ENCODE results near the gene TBR1. TPM values are rescaled to one million over a fixed set of nuclear protein-coding genes. Genes with fewer than 3 reads are reported as not detected.

The TBR1 gene
- total RNA-seq, 2 donors from 2014 or later, result 0.04 to 0.14 TPM

DNA sequence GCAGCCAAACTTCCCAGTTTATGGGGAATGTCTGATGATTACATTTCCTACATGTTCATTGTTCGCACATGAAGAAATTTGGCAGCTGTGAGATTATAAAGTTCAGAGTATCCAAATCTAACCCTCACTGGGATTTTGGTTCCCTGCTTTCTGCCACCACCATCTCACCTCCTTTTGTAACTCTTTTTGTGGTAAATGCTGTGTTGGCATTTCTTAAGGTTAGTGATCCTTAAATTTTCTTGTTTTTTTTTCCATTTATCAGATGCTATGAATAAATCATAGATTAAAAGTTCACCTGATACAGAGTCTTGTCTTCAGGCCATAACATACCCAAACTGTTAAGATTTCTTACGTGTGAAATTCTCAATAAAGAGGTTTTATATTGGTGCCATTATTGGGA lies 8.5 kb upstream of the TBR1 start:
- H3K36me3 Mint-ChIP-seq, result peaks cover under 1 to 5% of the 10 kb centered on the region in 2 donors
- no peak overlapping the region for H3K27ac Mint-ChIP-seq
- DNase-seq (ENCODE audit: low spot score in 2 of 2) (no peak), ATAC-seq (no peak)
- no peaks in the 10 kb centered on the region for H3K9me3 Mint-ChIP-seq

DNA sequence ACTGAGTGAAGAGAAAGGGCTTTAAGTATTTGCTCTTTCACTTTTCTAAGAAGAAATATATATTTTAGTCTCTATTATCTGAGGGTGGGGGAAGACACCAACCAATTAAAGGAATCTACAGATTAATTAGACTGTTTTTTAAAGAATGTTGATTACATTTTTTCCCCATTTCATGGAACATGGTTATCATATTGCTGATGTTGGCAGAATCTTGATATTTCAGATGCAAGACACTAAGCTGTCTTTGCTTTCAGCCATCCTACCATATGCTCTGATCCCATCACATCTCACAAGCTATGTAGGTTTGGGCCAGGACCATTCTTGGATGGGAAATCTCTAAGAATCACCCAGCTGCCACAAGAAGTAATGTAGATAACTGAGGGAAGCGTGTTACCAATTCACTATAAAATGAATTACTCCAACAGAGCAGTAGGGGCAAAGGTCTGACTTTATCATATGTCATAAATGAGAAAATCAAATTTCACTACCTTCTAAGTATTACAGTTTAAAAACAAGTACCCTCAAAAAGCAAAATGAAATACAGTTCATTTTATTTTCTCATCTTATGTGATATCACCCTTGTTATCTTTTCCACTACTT lies 6.7 kb upstream of the TBR1 start:
- no peak for ATAC-seq
- Mint-ChIP-seq H3K36me3 (no peaks in the 10 kb centered on the region), H3K9me3 (no peaks in the 10 kb centered on the region), H3K27ac (no peak overlapping the region)
- DNase-seq (ENCODE audit: low spot score in 2 of 2), result no peak

DNA sequence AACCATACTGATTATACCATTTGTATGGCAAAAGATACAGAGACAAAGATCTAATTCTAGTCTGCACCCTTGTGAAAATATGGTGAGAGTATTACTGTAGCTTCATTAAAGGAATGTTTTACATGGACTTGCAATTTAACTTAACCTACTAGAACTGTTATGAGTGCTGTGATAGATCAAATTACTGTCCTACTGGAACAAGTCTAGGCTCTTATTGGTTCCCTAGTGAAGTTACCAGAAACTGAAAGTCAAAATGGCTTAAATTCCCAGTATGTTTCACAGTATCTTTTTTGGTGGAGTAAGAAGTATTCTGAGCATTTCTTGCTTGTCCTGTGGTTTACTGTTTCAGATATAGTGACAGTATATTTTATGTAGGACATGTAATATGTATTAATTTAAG lies 3.8 kb upstream of the TBR1 start:
- Mint-ChIP-seq H3K27ac (no peak overlapping the region), H3K36me3 (peaks cover 0 to 10% of the 10 kb centered on the region in 2 donors), H3K9me3 (no peaks in the 10 kb centered on the region)
- ATAC-seq, result no peak
- DNase-seq (ENCODE audit: low spot score in 2 of 2), result no peak

- ATAC-seq, result peak; percentile 39 to 49
- Mint-ChIP-seq H3K27ac (peak overlapping the region in 1 of 2 donors; percentile 10), H3K36me3 (peaks cover 0 to 17% of the 10 kb centered on the region in 2 donors), H3K9me3 (no peaks in the 10 kb centered on the region)
- DNase-seq (ENCODE audit: low spot score in 2 of 2), result peak in 1 of 2 donors; percentile 22
Measured at GRCh38 chr2:161414042-161415033, 1.8 kb upstream of the TBR1 start.

- peak in 1 of 2 donors; percentile 31 for ATAC-seq
Measured at GRCh38 chr2:161415034-161415986, 787 bp upstream of the TBR1 start.

GRCh38 chr2:161416708-161417437 lies 776 bp downstream of the TBR1 start:
- no peaks in the 10 kb centered on the region for H3K9me3 Mint-ChIP-seq
- peaks cover 0 to 25% of the 10 kb centered on the region in 2 donors for H3K36me3 Mint-ChIP-seq
- peak overlapping the region in 1 of 2 donors; percentile 4 for H3K27ac Mint-ChIP-seq
- ATAC-seq, result peak in 1 of 2 donors; percentile 38
- peak in 1 of 2 donors; percentile 35 for DNase-seq (ENCODE audit: low spot score in 2 of 2)

More at GRCh38 chr2:161415034-161415986, 787 bp upstream of the TBR1 start:
- peak overlapping the region in 1 of 2 donors; percentile 10 for H3K27ac Mint-ChIP-seq
- H3K9me3 Mint-ChIP-seq, result no peaks in the 10 kb centered on the region
- peaks cover 0 to 18% of the 10 kb centered on the region in 2 donors for H3K36me3 Mint-ChIP-seq
- peak in 1 of 2 donors; percentile 19 for DNase-seq (ENCODE audit: low spot score in 2 of 2)

GRCh38 chr2:161417438-161418274 lies 1.6 kb downstream of the TBR1 start:
- ATAC-seq (no peak), DNase-seq (ENCODE audit: low spot score in 2 of 2) (no peak)
- no peaks in the 10 kb centered on the region for H3K9me3 Mint-ChIP-seq
- peak overlapping the region in 1 of 2 donors; percentile 58 for H3K27ac Mint-ChIP-seq
- peaks cover 0 to 26% of the 10 kb centered on the region in 2 donors for H3K36me3 Mint-ChIP-seq

- ATAC-seq (no peak), DNase-seq (ENCODE audit: low spot score in 2 of 2) (no peak)
- H3K27ac Mint-ChIP-seq, result no peak overlapping the region
Measured at GRCh38 chr2:161418275-161418714, 2.2 kb downstream of the TBR1 start.

GRCh38 chr2:161418715-161419637 lies 2.9 kb downstream of the TBR1 start:
- ATAC-seq, result peak in 1 of 2 donors; percentile 8
- DNase-seq (ENCODE audit: low spot score in 2 of 2), result peak in 1 of 2 donors; percentile 20
- H3K27ac Mint-ChIP-seq, result no peak overlapping the region
- H3K9me3 Mint-ChIP-seq, result no peaks in the 10 kb centered on the region
- H3K36me3 Mint-ChIP-seq, result peaks cover 0 to 26% of the 10 kb centered on the region in 2 donors

More at GRCh38 chr2:161418275-161418714, 2.2 kb downstream of the TBR1 start:
- peaks cover 0 to 26% of the 10 kb centered on the region in 2 donors for H3K36me3 Mint-ChIP-seq
- no peaks in the 10 kb centered on the region for H3K9me3 Mint-ChIP-seq

DNA sequence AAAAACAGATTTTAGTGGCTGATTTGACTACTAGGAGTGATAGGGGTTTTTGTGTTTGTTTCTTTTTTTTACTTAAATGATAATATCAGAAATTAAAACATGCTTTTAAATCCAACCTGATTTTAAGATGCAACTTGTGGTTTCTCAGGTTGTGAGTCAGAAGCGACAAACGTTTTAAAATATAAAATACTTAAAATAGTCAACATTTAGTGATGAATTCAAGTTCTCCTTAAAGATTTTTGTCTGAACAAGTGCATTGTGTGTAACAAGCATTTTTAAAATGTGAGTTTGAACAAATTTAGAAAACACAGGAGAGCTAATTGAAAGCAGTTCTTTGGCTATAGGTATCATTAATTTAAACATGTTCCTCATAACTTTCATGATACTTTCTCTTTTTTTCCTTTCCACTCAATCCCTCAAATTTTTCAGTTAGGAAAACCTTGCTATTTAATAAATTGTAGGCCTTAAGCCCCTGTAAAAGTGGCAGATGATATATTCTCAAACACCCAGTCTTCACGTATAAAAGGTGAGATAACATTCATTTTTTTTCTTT lies 3.6 kb downstream of the TBR1 start:
- DNase-seq (ENCODE audit: low spot score in 2 of 2) (no peak), ATAC-seq (no peak)
- Mint-ChIP-seq H3K9me3 (no peaks in the 10 kb centered on the region), H3K27ac (no peak overlapping the region), H3K36me3 (peaks cover 7 to 33% of the 10 kb centered on the region in 2 donors)

DNA sequence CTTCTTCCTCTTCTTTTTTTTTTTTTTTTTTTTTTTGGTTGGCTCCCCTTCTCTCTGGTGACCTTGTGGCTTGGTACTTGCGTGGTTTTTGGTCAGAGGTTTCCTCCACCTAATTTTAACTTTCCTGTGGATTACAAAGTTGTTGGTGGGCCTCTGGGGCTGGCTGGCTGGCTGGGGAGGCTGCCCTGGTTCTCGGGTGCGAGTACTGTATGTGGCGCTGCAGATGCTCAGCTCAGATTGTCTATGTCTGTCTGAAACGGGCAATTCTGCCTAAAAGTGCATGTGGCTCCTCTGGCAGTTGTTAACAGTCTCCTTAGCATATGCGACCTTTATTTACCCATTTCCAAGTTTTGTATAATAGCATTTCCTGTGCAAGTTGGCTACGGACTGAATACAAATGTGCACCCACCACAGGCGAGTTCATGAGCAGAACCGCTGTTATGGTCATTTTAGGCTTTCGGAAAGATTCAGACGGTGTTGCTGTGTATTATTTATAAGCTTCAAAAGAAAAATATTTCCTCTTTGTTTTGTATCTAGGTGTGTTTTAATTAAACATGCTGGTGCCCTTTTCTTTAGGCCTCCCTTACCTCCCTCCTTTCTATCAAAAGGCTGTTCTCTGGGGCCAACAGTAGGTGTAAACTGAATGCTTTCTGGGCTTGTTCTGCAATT lies 4.4 kb downstream of the TBR1 start:
- no peak overlapping the region for H3K27ac Mint-ChIP-seq
- no peak for ATAC-seq

GRCh38 chr2:161421686-161422085 lies 5.6 kb downstream of the TBR1 start:
- Mint-ChIP-seq H3K36me3 (peaks cover 9 to 39% of the 10 kb centered on the region in 2 donors), H3K9me3 (no peaks in the 10 kb centered on the region), H3K27ac (no peak overlapping the region)
- DNase-seq (ENCODE audit: low spot score in 2 of 2), result no peak
- no peak for ATAC-seq

More for the DNA sequence above, 4.4 kb downstream of the TBR1 start:
- DNase-seq (ENCODE audit: low spot score in 2 of 2), result no peak
- Mint-ChIP-seq H3K36me3 (peaks cover 9 to 32% of the 10 kb centered on the region in 2 donors), H3K9me3 (no peaks in the 10 kb centered on the region)

GRCh38 chr2:161422816-161423403 lies 6.8 kb downstream of the TBR1 start:
- no peak for ATAC-seq
- DNase-seq (ENCODE audit: low spot score in 2 of 2), result no peak
- H3K36me3 Mint-ChIP-seq, result peaks cover 16 to 43% of the 10 kb centered on the region in 2 donors
- H3K9me3 Mint-ChIP-seq, result no peaks in the 10 kb centered on the region
- H3K27ac Mint-ChIP-seq, result no peak overlapping the region
